ENCODE results near the gene CLNK. TPM values are rescaled to one million over a fixed set of nuclear protein-coding genes. Genes with fewer than 3 reads are reported as not detected.

The CLNK gene
- total RNA-seq, 2 donors from 2014 or later, result 0.16 TPM; not detected in 1

DNA sequence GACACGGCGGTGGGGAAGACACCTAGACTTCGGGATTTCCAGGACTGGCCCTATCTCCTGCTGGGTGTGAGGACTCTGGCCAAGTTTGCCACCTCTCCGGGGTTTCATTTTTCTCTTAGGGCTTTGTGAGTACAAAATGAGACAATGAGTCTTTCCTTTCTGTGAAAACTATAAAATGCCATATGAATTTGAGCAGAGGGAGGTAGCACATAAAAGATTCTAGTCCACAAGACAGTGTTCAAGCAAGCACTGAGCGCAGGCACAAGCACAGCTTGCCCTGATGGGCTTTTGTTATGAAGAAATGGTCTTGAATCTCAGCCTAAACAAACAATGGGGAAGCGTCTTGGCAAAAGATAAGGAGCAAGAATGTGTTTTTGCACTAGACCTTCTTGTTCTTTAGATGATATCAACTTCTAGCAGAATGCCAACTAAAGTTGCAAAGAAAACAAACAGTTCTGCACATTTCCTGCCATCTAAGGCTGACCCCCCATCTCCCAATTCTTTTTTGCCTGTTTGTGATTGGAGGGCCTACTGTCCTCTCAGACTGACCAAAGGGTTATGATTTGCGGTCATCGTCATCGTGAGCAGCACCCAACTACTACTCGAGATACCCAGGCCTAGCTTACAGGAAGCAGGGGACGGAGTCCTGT is 154.3 kb downstream of the CLNK start:
- intact Hi-C loops (cut with DNase I), result no loop called here
- H3K9ac ChIP-seq (ENCODE audit: low read depth in 2 of 2, low read length in 2 of 2), result no peak overlapping the region
- H3K4me3 ChIP-seq, result no peak overlapping the region
- TF ChIP-seq, protein P1, sequence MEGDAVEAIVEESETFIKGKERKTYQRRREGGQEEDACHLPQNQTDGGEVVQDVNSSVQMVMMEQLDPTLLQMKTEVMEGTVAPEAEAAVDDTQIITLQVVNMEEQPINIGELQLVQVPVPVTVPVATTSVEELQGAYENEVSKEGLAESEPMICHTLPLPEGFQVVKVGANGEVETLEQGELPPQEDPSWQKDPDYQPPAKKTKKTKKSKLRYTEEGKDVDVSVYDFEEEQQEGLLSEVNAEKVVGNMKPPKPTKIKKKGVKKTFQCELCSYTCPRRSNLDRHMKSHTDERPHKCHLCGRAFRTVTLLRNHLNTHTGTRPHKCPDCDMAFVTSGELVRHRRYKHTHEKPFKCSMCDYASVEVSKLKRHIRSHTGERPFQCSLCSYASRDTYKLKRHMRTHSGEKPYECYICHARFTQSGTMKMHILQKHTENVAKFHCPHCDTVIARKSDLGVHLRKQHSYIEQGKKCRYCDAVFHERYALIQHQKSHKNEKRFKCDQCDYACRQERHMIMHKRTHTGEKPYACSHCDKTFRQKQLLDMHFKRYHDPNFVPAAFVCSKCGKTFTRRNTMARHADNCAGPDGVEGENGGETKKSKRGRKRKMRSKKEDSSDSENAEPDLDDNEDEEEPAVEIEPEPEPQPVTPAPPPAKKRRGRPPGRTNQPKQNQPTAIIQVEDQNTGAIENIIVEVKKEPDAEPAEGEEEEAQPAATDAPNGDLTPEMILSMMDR (IDR thresholded peaks at IDR 0.05), result no peak
- no peaks in the 10 kb centered on the region for H3K27me3 ChIP-seq
- H3K9me3 ChIP-seq, result no peaks in the 10 kb centered on the region
- peaks cover 2% of the 10 kb centered on the region for H3K4me1 ChIP-seq
- H3K27ac ChIP-seq, result no peak overlapping the region
- H3K36me3 ChIP-seq, result peaks cover 5% of the 10 kb centered on the region
- DNase-seq, result no peak

DNA sequence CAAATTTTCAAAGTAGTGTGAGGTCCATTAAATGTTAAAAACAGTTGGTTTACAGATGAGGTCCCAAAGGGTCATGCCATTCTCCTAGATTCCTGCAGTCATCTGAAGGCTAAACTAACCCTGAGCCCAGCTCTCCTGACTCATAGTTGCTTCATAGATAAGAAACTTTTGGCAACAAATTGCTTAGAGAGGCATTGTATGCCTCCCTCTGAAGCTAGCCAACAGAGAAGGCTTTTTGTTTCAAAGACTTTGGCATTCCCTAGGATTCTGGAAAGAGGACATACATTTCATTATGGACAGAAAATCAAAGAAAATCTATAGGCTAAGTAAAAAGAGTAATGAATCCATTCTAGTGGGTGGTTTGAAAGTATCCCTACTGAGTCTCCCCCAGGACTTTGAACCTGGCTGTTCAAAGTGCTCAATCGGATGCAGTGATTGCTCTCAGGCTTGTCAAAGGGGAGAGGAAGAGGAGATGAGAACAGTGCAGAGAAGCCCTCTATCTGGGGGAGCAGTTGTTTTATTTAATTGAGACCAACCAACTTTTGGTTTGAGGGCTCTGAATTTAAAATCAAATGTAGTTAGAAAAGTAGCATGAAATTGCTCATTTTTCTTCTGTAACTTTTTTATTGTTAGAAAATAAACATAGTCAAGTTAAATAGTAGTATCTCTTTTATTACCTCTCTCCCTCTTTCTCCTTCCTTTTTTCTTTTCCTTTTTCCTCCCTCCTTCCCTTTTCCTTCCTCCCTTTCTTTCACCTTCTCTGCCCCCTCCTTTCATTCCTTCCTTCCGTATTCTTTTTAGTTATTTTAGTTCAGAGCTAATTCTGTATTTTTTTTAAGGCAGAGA is 155.1 kb downstream of the CLNK start:
- H3K4me1 ChIP-seq, result peaks cover 2% of the 10 kb centered on the region
- peaks cover 5% of the 10 kb centered on the region for H3K36me3 ChIP-seq
- H3K4me3 ChIP-seq, result no peak overlapping the region
- intact Hi-C loops (cut with DNase I), result no loop called here
- no peak overlapping the region for H3K27ac ChIP-seq
- H3K27me3 ChIP-seq, result no peaks in the 10 kb centered on the region
- H3K9me3 ChIP-seq, result no peaks in the 10 kb centered on the region
- H3K9ac ChIP-seq (ENCODE audit: low read depth in 2 of 2, low read length in 2 of 2), result no peak overlapping the region
- DNase-seq, result no peak
- TF ChIP-seq, protein P1 (IDR thresholded peaks at IDR 0.05), result no peak

DNA sequence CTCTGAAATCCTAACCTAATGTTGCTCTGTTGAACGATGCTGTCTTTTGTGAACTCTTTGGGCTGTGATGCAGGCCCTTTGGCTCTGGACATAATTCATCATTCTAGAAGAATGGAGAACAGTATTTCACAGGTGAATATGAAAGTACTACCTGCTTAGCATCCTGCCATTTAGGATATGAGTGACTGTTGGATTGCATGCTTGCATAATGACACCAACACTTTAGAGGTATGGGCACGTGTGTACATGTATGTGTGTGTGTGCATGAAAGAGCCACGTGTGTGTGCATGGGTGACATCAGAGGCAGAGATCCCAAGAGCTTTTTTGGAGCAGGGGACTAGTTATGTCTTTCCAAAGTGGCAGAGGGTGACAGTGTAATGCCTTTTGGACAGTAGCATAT is 157.1 kb downstream of the CLNK start:
- Histone ChIP-seq H3K27ac (no peak overlapping the region), H3K9me3 (no peaks in the 10 kb centered on the region), H3K4me1 (peaks cover 2% of the 10 kb centered on the region), H3K4me3 (no peak overlapping the region), H3K9ac (ENCODE audit: low read depth in 2 of 2, low read length in 2 of 2) (no peak overlapping the region), H3K27me3 (no peaks in the 10 kb centered on the region), H3K36me3 (peaks cover 5% of the 10 kb centered on the region)
- intact Hi-C loops (cut with DNase I), result no loop called here
- DNase-seq, result no peak
- TF ChIP-seq, protein P1 (IDR thresholded peaks at IDR 0.05), result no peak

DNA sequence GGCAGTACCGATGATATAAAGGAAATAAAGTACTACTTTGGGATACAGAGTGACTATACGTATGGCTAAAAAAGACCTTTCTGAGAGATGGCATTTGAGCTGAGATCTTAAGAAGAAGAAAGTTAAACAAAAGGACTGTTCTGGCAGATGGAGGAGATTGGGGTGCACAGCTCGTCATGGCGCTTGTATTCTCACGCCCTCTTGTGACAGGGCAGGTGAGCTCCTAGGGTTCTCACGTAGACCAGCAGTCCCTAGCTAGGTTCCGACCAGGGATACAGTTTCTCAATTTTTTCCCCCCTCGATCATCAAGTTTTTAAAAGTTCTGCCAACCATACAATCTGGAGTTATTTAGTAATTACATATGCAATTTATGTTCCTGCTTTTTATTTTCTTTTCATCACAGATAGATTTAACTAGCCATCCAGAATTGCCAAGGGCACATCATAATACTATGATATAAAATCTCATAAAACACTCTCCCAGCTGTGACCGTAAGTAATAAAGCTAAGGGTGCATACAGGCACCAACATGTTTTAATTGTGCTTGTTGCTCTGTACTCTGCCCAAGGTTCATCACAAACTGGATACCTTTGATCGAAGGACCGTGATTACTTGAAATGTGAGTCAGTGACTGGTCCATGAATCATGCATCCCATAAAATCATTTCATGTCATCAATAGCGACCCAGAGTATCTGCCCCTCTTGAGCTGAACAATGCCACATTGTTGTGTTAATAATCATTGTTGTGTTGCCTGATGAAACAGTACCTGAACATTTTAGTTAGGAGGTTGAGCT is 157.9 kb downstream of the CLNK start:
- no peaks in the 10 kb centered on the region for H3K9me3 ChIP-seq
- H3K36me3 ChIP-seq, result no peaks in the 10 kb centered on the region
- no peak for DNase-seq
- no peak overlapping the region for H3K9ac ChIP-seq (ENCODE audit: low read depth in 2 of 2, low read length in 2 of 2)
- no peak overlapping the region for H3K27ac ChIP-seq
- peaks cover 2% of the 10 kb centered on the region for H3K4me1 ChIP-seq
- no peaks in the 10 kb centered on the region for H3K27me3 ChIP-seq
- intact Hi-C loops (cut with DNase I), result no loop called here
- TF ChIP-seq, protein P1 (IDR thresholded peaks at IDR 0.05), result no peak
- no peak overlapping the region for H3K4me3 ChIP-seq

DNA sequence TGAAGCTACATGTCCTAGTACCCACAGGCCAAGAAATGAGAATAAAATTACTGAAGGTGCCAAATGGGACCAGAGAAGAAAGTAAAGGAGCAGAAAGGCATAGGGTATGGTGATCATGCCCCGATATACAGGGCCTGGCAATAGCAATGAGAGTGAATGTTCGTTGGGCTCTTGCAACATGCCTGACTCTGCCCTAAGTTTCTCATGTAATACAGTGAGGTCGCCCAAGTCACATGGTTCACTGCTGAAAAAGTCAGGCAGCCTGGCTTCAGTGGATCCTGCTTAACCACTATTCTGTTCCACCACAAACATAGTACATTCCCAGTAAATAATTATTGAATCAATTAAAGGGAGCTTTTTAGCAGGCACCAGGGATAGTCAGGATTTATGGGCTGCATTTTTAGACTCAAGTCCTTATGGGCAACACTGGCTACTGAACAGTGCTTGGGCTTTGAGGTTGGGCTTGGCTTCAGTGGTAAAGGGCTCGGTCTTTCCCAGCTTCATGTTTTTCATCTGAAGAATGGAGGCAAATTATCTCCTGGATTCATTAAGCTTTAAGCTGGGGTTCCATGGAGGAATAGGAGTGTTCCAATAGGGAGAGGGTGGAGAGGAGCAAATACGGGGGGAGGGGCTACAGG is 160.3 kb downstream of the CLNK start:
- Histone ChIP-seq H3K9me3 (no peaks in the 10 kb centered on the region), H3K4me3 (no peak overlapping the region), H3K9ac (ENCODE audit: low read depth in 2 of 2, low read length in 2 of 2) (no peak overlapping the region), H3K36me3 (no peaks in the 10 kb centered on the region), H3K27ac (no peak overlapping the region), H3K4me1 (peaks cover 2% of the 10 kb centered on the region), H3K27me3 (no peaks in the 10 kb centered on the region)
- TF ChIP-seq, protein P1 (IDR thresholded peaks at IDR 0.05), result no peak
- no peak for DNase-seq
- intact Hi-C loops (cut with DNase I), result no loop called here

Measured in colonic mucosa (tissue), 4 donors.